UCSD-AML1 (cell line): ENCODE measurements around the gene TBX2.

Experiments
- DNase-seq: peaks from one replicate; lab custom pipeline; 2025; ENCODE audit not compliant: unreplicated experiment; lab: John Stamatoyannopoulos, UW

Gene TBX2

DNA sequence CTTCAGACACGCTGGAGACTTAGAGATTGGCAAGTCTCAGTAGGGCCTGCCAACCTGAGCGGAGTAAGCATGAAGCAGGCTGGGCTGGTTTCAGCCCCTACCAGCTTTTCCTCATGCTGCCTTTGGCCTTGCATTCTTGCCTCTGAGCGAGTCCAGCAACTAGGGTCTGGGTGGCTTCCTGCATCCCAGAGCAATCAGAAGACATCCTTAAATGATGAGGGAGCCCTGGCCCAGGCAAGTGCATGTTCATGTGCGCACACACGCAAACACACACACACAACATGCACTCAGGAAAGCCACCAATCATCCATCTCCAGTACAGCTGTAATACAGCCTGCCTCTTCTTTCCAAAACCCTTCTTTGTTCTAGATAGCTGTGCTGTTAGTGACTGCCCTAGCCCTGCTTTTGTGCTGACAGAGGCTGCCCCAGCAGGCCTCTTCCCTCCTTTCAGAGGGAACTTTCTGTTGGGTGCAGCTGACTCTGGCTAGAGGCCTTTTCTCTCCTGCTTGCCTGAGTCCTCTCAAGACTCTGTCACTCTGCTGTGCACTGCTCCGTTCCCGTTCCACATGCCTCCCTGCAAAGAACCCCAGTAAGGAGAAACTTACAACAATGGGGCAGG is 30.7 kb upstream of the TBX2 start:
- no peak for DNase-seq

DNA sequence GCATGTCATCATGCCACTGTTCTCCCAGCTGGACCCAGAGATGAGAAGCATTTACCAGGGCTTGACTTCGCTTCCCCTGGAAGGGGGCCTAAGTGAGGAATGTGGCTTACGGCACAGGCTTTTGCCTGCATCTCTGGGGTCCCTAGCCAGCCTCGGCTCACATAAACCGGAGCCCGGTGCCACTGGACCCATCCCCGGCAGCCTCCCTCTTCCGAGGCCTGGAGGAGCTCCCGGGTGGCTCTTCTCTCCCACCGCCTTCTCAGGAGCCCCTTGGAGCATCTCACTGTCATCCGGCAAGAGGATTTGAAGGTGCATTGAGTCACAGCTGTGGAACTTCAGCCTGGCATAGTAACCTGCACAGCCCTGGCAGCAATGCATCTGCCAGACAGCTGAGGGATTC is 29.9 kb upstream of the TBX2 start:
- no peak for DNase-seq

DNA sequence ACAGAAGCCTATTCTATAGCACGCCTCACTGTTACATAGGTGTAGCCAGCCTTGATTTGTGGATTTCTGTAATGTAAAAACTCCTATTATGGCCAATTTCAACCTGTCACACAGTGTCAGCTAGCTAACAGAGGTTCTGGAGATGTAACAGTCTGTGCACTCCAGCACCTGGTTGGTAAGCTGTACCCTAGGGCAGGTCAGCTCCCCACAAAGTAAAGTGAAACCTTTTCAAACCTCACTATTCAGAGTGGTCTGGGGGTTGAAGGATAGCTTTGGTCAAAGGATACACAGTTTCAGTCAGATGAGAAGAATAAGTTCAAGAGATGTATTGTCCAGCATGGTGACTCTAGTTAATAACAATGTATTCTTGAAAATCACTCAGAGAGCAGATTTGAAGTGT is 28.5 kb upstream of the TBX2 start:
- DNase-seq = no peak

DNA sequence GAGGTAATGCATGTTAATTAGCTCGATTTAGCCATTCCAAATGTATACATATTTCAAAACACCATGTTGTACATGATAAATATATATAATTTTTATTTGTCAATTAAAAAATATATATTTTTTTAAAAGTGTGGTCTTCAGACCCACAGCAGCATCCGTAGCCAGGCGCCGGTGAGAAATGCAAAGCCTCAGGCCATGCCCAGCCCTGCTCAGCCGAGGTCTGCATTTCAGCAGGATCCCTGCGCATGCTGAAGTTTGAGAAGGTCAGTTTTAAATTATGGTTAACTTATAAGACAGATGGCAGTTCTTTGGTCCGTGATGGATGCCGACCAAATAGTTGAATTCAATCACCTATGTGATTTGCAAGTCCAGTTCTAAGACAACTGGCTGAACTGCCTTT is 28.0 kb upstream of the TBX2 start:
- DNase-seq = no peak

DNA sequence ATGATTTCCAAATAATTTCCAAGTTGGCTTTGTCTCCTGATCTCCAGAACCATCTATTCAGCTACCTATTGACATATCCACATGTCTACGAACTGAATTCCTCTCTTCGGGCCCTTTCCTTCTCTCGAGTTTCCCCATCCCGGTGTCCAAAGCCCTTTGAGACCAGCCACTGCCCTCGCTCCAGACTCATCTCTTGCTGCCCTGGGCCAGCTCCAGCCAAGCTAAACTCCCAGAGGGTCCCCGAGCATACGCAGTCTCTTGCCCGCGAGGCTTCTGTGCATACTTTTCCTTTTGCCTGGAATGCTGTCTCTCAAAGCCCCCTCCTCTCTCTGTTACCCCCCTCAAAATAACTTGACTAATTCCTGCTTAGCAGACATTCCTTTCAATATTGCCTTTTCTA is 27.2 kb upstream of the TBX2 start:
- no peak for DNase-seq

DNA sequence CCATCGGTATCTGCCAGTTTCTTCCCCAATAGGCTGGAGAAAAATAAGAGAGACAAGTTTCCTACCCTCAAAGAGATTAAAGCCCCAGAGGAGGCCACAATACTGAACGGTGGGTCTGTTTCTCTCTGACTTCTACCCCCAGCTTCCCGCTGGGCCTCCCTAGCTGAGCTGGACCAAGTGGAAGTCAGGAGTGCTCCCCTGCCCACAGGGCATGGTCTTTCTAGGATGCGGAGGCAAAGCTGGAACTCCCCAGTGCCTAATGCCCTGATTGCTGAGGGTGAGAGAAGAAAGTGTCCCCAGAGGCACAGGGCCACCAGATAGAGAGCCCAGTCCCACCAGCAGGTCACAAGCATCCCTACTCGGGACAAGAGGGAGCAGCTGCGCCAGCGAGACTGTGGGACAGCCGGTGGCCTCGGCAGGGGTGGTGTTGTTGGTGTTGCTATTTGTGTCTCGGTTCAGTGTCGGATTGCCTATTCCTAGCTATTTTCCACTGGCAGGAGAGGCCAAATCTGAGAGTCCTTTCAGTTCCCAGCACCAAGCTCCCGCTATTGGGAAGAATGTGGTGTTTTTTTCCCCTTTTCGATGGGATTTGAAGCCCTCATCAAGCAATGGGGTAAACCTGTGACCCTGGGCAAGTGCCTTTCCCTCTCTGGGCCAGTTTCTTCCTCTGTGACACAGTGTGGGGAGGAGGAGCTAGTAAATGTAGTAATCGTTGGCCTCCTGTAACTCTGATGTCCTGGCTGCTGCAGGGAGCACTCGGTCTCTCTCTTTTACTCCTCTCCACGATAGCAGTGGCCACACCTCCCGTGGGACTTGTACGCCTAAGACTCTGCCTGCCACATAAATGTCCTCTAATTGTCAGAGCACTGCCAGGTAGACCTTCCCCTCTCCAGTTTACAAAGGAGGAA is 22.5 kb upstream of the TBX2 start:
- no peak for DNase-seq

DNA sequence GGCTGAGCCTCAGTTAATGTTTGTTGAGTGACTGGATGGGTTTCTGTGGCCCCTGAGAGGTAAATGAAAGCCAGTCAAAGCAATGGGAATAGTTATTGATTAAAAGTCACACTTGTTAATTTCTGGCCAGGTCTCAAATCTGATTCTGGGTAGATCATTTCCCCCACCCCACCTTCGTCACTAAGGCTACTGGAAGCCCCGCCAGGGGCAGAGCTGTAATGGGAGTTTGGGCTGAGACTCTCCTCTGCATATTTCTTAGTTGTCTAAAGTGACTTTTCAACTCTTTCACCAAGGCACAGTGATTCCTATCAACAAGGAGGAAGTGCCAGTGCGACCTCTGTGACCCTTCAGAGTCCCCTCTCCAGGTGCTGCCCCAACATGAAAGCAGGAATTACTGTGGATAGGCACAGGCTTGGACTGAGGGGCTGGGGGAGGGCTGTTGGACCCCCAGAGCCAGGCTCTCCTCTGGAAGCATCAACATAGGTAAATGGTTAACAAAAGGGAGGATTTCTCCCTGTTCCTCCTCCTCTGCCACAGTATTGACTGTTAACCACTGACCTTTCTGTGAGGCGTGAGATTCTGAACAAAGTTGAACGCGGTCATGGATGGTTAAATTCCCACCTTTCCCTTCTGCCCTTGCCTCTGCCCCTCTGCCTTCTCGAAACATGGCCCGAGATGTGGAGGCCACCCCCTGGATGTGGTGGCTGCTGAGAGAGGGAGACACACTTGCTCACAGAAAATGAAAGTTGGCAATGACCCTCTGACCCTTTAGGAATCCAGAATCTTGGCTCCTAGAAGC is 20.8 kb upstream of the TBX2 start:
- no peak for DNase-seq

DNA sequence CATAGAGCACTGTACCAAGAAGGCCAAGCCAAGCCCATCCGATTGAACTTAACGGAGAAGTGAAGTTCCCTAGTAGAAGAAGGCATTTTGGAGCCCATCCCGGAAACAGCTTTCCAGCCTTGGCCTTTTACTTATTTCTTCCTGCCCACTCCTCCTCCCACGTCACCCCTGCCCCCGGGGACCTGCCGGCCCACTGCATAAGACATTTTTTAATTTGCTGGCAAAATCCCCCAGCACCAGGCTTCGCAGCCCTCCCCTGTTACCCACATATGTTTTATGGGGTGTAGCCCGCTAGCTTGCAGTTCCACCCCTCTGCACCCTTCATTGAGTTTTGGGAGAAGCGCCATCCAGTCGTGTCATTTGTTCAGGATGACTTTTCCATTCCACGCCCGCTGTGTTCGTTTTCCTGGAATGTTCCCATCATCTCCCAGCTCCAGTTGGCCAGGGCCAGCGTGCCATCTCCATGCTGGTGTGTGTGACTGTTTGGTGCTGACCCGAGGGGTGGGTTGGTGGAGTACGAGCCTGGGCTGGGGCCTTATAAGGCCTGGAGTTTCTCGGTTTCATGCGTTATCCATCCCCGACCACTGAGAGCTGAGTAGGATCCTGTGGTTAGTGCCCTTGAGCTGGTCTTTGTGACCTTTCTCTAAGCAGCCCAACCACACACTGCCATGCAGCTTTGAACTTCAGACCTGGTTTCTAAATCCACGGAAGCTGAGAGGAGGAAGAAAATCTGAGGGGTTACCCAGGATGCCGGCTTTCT is 20.0 kb upstream of the TBX2 start:
- DNase-seq = no peak

DNA sequence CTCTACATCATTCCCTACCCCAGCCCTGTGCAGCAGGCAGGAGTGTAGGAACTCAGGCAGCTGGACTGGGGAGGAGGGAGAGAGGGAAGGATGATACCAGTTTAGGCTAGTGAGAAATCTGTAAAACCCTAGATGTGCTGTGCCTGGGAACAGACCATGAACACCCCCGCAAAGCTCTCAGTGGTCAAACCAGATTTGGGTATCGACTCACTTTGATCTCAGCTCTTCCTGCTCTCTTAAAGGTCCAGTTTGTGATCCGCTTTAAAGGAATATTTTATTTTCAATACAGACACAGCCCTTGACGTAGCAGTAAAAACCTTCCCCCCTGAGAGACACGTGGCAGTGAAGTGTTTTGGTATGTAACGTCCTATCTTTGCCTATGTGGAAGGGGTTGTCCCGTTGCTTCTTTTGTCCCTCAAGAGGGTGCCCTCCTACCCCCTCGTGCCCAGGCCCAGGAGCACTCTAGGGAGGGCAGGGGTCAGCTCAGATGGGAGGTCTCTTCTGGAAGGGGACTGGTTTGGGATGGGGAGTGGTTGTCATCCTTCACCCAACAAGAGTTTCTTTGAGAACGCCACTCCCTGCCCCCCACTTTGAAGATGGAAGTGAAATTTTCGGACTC is 19.3 kb upstream of the TBX2 start:
- DNase-seq = no peak

DNA sequence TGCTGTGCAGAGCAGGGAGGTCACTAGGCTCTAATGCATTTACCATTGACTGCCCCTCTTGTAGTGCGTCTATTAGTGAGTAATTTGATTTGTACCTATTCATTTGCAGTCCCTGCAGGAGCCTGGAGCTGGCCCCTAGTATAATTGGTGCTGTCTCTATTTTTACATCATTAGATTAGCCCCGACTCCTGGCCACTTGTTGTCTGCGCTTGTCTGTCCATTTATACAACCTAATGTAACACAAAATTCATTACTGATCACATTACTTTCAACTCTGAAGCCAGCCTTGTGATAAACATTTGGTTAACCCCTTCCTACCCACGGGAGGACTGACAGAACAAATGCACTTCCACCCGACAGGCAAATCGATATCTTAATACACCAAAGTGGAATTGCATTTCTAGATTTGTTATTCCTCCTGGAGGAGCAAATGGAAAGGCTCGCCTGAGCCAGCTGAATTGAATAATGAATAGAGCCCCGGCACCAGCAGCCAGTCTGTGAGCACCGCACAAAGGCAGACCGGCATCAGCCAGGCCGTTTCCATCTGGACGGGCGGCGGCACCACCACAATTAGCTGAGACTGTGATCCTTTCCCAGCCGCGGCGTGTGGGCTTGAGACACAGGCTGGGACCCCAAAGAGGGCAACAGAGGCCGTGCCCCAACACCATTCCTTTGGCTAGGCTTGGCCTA is 18.7 kb upstream of the TBX2 start:
- no peak for DNase-seq

DNA sequence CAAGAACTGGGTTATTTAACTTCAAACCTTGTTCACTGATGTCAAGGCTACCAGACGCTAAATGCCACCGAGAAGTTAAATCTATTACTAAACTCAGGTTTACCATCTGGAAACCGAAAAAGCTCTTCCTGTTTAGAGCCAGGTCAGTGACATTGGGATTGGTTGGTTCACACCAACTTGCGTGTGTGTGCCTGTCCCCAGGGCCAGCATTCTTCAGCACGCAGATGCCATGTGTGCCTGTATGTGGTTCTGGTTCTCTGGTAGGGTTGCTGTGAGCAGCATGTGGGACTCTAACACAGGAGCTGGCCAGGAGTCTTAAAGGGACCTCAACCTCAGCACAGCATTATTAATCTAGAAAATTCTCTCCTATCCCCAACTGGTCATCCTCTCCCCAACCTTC is 18.1 kb upstream of the TBX2 start:
- DNase-seq = no peak

DNA sequence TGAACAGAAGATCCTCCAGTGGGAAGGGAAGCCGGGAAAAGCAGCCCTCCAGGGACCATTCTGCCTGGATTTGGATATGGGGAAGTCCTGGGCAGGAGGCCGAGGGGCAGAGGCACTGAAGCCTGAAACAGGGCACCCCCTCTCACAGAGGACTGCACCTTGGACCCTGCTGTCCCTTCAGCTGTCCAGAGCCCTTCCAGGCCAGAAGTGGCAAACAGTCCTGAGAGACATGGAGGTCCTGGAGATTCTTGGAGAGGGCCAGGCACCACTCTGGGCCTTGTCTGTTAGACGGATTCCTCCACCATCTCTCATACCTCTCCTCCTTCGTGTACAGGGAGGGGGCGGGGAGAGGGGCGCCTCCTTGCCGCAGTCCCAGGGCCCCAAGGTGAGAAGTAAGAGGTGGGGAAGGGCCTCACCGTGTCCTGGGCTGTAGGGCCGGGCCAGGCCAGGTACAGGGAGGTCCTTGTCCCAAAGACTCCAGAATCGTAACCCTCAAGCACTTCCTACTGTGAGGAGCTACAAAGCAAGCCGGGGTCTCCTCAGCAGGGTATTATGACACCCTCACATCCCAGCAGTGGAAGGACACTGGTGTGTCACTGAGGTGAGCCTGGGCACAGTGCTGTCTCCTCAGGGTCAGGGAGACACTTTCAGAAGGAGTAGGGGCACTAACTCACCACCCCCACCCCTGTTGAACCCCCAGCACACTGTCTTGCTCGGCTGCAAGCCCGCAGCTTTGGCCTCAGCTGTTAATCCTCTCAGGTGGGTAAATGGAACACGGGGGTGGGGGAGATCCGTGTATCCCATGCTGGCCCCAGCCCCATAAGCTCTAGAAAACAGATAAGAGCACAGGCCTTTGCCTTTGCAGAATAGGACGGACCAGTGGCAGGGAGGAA is 16.6 kb upstream of the TBX2 start:
- no peak for DNase-seq

DNA sequence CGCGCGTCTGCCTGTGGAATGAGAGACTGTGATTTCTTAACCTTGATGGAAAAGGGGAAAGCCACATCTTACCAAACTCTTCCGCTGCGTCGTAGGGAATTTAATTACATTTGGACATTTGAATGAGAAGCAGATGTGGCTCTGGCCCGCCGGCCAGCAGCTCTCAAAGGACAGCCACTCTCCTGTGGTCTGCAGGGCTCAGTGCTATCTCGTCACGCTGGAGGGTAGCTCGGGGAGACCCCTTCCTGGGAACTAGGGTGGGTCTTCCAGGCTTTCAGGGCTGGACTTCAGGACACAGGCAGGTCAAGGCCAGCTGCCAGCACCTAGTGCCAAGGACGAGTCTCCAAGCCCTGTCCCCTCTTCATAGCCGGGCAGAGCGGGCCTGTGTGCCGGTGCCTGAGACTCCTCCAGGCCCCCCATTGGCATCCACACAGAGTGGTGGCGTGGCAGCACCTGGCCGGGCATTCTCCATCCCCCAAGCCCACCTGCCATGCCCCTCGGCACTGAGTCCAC is 15.9 kb upstream of the TBX2 start:
- DNase-seq = no peak

DNA sequence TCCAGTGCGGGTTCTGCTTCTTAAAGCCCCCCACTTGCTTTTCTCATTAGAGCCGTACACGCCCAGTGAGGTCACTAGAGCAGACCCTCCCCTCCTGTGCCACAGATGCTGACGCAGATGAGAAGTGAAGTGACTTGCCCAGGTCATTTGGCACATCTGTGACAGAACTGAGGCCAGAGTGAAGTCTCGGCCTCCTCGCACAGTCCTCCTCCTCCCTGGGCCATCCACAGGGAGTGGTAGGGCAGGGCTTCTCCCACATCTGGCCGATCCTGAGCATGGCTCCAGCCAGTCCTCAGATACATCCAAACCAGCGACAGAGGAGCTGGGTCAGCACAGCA is 15.3 kb upstream of the TBX2 start:
- no peak for DNase-seq

DNA sequence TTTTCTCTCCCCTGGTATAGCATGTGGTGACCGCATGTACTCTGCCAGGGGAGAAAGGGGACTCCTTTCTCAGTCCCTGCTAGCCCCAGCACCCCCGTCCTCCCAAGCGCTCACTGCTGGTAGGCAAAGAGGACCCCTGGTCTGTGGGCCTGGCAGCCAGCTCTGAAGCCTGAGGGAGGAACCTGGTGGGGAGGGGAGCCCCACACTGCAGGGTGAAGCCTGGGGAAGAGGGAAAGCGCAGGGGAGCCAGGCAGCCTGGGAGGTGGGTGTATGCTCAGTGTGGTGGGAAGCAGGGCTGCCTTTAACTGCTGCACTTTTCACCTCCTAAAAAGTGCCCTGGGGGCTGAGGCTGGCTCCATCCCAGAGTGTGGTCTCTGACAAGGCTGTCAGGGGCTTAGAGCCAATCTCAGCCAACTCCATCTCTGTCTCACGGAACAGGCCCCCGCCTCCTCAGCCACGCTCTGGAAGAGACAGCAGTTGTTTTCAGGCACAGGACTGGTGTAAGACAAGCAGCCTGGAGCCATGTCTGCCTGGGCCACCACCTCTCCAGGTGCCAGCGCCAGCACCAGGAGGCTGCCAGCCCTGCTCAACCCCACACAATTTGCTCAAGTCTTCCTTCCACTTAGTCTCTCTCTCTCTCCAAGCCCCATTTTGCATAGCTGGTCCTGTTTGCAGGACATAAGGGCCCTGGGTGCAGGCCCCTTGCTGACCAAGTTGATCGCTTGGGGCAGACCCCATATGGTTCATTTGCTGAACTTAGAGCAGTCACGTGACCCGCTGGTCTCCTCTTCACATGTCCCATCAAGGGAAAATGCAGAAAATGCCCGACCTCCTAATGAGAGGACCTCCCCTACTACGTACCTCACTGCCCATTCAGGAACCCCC is 14.7 kb upstream of the TBX2 start:
- no peak for DNase-seq

DNA sequence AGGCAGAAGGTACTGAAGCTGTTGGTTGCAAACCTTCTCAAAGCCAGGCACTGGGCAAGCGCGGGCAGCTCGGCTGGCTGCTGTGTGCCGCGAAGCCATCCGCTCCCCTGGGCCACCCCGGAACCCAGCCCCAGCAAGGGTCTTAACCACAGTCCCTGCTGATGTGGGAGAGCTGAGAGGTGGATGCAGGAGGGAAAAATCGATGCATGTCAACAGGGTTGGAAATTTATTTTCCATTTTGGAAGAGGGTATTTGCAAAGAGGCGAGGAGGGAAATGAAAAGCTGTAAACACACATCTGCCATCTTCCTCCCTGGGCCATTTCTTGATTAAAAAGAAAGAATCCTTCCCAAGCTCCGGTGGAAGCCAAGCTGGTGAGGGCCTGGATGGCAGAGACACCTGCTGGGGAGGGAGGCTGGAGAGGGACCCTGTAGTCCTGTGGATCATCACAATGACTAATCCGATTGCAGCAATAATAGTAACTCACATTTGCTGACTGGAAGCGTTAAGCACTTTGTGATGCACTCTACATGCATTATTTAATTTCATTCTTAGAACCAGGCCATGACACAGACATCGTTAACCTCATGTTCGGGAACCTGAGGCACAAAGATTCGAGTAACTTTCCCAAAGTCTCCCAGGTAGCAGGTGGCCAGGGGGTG is 13.9 kb upstream of the TBX2 start:
- no peak for DNase-seq

DNA sequence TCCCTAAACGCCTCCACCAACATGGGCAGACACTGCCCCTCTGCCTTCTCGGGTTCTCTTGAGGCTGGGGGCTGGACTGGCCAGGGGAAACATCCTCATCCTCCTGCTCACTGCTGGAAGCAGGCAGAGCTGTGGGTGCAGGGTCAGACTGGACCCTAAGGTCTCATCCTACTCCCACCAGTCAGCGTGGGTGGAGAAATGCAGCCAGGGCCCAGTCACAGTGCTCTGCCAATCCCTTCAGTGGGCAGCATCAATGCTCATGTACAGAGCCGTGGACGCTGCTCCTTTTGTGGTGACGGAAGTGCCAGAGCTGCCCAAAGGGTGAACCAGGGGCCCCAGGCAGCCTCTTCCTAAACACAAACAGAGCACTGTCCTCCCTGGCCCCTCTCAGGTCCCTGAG is 13.4 kb upstream of the TBX2 start:
- no peak for DNase-seq

DNA sequence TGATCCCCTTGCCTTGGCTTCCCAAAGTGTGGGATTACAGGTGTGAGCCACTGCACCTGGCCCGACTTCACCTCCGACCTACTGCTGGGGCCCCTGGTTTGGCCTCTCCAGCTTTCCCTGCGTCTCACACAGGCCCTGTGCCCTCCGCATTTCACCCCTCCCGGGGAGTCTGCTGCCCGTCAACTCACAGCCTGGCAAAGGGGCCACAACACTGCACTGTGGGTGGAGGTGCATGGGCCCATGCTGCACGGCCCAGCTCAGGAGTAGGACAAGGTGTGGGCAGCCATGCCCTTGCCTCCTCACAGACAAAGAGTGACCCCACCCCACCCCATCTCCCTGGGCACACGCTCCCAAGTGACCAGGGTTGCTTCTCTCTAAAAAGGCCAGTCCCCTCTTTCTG is 12.6 kb upstream of the TBX2 start:
- no peak for DNase-seq
